ENCODE data around the gene DCLK1.
A peak's percentile ranks its signal among the peaks of the same experiment; 100 is the strongest.

The DCLK1 gene

DNA sequence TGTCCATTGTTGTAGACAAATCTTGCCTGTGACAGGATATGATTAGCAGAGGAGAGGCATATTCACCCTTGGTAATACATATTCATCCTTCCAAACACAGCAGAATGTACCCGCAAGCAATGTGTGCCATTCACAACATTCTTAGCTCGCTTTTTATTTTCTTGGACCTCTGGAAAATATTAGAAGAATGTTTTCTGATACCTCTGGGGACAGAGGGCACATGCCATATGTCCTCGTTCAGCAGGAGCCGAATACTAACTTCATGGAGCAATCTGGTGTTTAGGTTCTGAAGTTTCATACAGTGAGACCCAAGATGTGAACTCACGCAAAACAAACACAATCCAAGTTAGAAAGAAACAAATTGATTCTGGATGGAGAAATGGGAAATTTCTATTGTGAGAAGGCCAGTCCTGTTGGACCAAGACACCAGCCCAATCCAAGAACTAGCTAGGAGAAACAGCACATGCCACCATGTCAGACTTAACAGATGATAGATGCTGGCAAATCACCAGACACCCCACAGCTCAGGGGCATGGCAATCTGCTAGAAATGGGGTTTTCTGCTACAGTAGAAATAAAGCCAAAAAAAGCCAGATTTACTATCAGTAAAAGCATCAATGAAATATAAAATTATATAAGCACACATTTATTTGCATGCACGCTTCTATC is 297.4 kb downstream of the DCLK1 start:
- no peak for DNase-seq

- DNase-seq = no peak
These were observed 298.2 kb downstream of the DCLK1 start for GRCh38 chr13:35833031-35833430.

- DNase-seq = no peak
These were observed 298.6 kb downstream of the DCLK1 start for GRCh38 chr13:35832551-35832950.

DNA sequence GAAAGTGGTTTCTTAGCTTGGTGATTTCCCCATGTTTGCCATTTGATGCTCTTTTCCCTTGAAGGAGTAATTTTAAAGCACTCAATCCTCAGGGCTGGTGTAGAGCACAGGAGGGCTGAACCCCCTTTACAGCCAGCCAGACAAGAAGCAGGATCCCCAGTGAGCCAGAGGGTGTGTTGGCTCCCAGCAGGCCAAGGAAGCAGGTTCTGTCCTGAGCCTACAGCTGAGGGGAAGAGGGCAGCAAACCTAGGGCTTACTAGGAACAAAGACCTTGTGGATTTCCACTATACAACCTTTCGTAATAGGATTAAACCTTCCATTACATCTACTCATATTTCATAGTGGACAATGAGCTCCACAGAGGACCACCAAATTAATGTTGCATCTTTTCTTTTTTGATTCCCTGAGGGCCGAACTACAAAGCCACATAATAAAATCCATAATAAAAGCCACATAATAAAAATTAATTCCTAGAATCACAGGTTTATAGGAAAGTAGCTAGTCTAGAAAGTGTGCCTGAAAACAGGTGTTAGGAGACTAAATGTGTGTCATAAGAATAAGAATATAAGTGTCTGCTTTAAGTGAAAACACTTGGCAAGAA is 300.2 kb downstream of the DCLK1 start:
- no peak for DNase-seq

GRCh38 chr13:35826626-35827254 is 304.4 kb downstream of the DCLK1 start:
- DNase-seq = no peak

- DNase-seq = no peak
These were observed 306.4 kb downstream of the DCLK1 start for GRCh38 chr13:35824825-35825224.

DNA sequence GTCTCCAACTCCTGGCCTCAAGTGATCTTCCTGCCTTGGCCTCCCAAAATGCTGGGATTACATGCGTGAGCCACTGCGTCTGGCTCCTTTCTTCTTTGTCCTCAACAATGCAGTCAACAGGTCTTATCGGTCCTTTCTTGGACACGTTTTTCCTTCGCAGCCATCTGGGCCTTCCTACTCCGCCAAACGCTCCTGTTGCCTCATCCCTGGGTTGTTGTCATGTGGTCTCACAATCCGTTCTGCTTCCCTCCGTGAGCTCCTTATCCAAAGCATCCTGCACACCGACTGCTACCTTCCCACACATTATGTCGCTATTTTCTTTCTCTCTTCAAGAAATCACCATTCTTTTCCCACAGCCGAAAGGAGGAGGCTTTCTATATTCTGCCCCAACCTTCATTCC is 306.8 kb downstream of the DCLK1 start:
- no peak for DNase-seq

GRCh38 chr13:35822666-35823065 is 308.5 kb downstream of the DCLK1 start:
- DNase-seq = no peak

DNA sequence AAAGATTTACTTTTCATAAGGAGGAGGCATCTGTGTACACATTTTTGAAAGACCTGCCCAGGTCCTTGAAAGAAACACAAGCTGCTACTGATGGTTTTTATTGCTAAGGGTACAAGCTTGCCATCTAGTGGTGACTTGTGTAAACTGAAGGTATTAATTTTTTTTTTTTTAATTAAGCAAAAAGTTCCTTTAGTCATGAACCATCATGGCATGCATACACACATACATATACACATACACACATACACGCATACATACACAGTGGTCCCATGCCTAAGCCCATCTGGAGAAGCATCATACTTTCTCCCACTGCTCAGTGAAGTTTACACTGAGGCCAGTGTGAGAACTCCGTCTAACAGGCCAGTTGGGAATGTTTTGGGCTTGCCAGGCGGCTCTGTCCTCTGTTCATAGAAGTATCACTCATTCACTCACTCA is 312.5 kb downstream of the DCLK1 start:
- peak in 1 of 51 donors; percentile 14 for DNase-seq

- DNase-seq = no peak
These were observed 313.3 kb downstream of the DCLK1 start for GRCh38 chr13:35817642-35818607.

DNA sequence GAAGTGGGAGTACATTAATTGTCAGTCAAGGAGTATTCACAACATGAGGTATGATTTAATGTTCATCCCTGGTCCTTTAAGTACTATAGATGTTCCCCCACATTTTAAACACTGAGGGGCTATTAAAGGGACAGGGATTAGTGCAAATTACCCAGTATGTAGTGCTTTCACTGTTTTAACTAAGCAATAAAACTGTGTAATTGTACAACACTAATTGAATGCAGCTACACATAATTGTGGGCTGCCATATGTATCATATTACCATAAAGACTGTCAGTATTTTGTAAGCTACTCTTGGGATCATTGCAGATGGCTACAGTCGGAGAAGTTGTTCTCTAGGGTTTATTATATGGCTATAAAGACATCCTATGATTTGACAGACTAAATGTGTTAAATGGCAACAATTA is 316.6 kb downstream of the DCLK1 start:
- DNase-seq = no peak

GRCh38 chr13:35812736-35813135 is 318.4 kb downstream of the DCLK1 start:
- DNase-seq = no peak

GRCh38 chr13:35810321-35810720 is 320.9 kb downstream of the DCLK1 start:
- no peak for DNase-seq

GRCh38 chr13:35808846-35809245 is 322.3 kb downstream of the DCLK1 start:
- no peak for DNase-seq

DNA sequence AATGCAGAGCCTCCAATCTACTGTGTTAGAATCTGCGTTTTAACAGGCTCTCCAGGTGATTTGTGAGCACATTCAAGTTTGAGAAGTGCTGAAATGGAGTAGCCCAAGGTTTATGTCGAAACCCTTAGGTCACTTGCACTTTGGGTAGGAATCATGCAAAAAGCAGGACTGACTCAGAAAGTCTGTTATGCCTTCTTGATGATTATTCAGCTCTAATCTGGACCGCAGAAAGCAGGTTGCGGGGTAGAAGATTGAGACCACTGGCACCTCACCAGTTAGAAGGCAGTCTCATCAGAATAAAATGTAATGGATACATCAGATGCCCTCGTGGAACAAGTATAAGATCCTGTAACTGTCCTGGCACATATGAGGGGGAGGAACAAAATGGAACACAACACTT is 326.3 kb downstream of the DCLK1 start:
- DNase-seq = no peak

DNA sequence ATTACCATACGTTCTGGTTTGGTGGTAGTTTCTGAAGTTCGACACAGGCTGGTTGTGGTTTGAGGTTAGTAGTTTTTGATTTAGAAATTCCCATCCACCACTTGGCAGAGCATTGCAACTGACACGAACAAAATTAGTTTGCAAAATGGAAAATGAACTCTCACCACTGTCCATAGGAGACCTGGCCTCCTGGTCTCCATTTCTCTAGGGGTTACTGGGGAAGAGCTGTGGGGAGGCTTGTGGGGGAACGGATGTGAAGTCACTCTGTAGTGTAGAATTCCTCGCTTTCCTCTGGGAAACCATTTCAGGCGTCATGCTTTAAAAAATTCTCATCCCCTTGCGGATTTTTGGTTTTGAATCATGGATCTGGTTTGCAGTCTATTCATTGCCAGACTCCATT is 333.2 kb downstream of the DCLK1 start:
- no peak for DNase-seq

- no peak for DNase-seq
These were observed 333.9 kb downstream of the DCLK1 start for GRCh38 chr13:35797244-35797643.

GRCh38 chr13:35796623-35797022 is 334.6 kb downstream of the DCLK1 start:
- no peak for DNase-seq

GRCh38 chr13:35794734-35795389 is 336.3 kb downstream of the DCLK1 start:
- DNase-seq = no peak

GRCh38 chr13:35793823-35794222 is 337.4 kb downstream of the DCLK1 start:
- DNase-seq = no peak

DNA sequence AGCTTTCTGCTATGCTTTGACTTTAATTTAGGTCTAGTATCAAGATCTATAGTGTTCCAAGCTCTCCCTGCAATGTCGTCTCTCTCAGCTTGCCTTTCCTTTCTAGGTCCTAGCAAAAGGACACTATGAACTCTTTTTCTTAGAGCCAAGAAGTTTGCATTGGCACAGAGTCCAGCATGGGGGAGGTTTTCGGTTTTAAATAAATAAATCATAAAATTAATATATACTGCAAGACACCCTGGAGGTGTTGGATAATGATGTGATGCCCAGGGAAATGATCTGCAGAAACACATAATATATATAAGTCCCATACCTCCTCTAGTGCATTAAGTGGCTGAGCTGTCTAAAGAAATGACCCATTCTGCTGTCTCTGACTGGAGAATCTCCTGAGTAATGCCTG is 338.3 kb downstream of the DCLK1 start:
- no peak for DNase-seq

Data from hypothalamus (tissue), 51 donors.